ENCODE measurements around the gene NKPD1. TPM values are rescaled to one million over a fixed set of nuclear protein-coding genes. Genes with fewer than 3 reads are reported as not detected.

NKPD1 gene
- total and polyA plus RNA-seq, 2 experiments from 2014 or later, result 0.24 to 1.3 TPM

GRCh38 chr19:45118106-45118505, 42.7 kb downstream of the NKPD1 start (continued):
- no peak for TF ChIP-seq REST (IDR thresholded peaks at IDR 0.05; ENCODE audit: unreplicated experiment)

GRCh38 chr19:45117671-45118070, 43.1 kb downstream of the NKPD1 start:
- H2AFZ ChIP-seq, result no peak overlapping the region
- Mint-ChIP-seq H3K9me3 (no peaks in the 10 kb centered on the region), H3K27me3 (ENCODE audit: insufficient read depth, low read depth, poor library complexity) (peaks cover 15% of the 10 kb centered on the region), H3K4me3 (no peak overlapping the region), H3K36me3 (ENCODE audit: low read depth) (no peaks in the 10 kb centered on the region; the same call in 2 of the 3 replicates), H3K27ac (no peak overlapping the region), H3K4me1 (peaks cover 14% of the 10 kb centered on the region)
- DNase-seq (ENCODE audit: low spot score) (no peak), ATAC-seq (no peak)
- no peak overlapping the region for H3K4me3 ChIP-seq
- H3K27ac ChIP-seq (ENCODE audit: low read depth), result no peak overlapping the region
- H3F3A ChIP-seq (replicated peaks; ENCODE audit: low read depth), result no peaks in the 10 kb centered on the region
- H4K20me1 ChIP-seq (replicated peaks; ENCODE audit: insufficient read depth), result peaks cover 44% of the 10 kb centered on the region
- H3K79me2 ChIP-seq (replicated peaks; ENCODE audit: insufficient read depth), result peaks cover 81% of the 10 kb centered on the region
- no peaks in the 10 kb centered on the region for H3K36me3 ChIP-seq (ENCODE audit: insufficient read depth)
- no peaks in the 10 kb centered on the region for H3K27me3 ChIP-seq (ENCODE audit: insufficient read depth)
- H3K9me2 ChIP-seq (ENCODE audit: insufficient read depth), result no peaks in the 10 kb centered on the region
- H3K4me1 ChIP-seq (ENCODE audit: insufficient read depth), result no peaks in the 10 kb centered on the region; the same call in 1 of the 2 replicates
- no peak overlapping the region for H3K4me2 ChIP-seq
- TF ChIP-seq ZNF114 (CRISPR knock-in tag; IDR thresholded peaks at IDR 0.05) (no peak), JUNB (IDR thresholded peaks at IDR 0.05; ENCODE audit: unreplicated experiment) (no peak), CTCF (conservative IDR thresholded peaks at IDR 0.05; ENCODE audit: low read depth in 2 of 2) (no peak), ZNF462 (CRISPR knock-in tag; IDR thresholded peaks at IDR 0.05) (no peak), CREB1 (CRISPR knock-in tag; IDR thresholded peaks at IDR 0.05; ENCODE audit: low read depth) (no peak), POLR2AphosphoS5 (IDR thresholded peaks at IDR 0.05; ENCODE audit: low read depth) (no peak), ZNF331 (CRISPR knock-in tag; IDR thresholded peaks at IDR 0.05; ENCODE audit: low read depth) (no peak), EZH2 (IDR thresholded peaks at IDR 0.05; ENCODE audit: low read depth, unreplicated experiment) (no peak), REST (IDR thresholded peaks at IDR 0.05; ENCODE audit: unreplicated experiment) (no peak), EZH2phosphoT487 (IDR thresholded peaks at IDR 0.05; ENCODE audit: unreplicated experiment) (no peak)
